Keratinocyte (primary cell): Measurements from ENCODE around the gene MDGA2. TPM values are rescaled to one million over a fixed set of nuclear protein-coding genes. Genes with fewer than 3 reads are reported as not detected.

Experiments used
- DNase-seq: peaks from one replicate; pipeline ENCODE4 v3.0.0-alpha.2; 2011; ENCODE audit warnings: low read depth, missing footprints, low spot score
- FAIRE-seq: peaks from 2 replicates; lab custom pipeline; 2011; peaks lifted over from hg19 to GRCh38; lab: Jason Lieb, UNC
- H2AFZ ChIP-seq: 2 replicates; pipeline ENCODE4 v1.6.0; 2012; ENCODE audit warnings: low read length, control low read depth, inconsistent platforms; ENCODE audit not compliant: control insufficient read depth
- H3K27ac ChIP-seq: 2 replicates; pipeline ENCODE4 v1.5.1; 2011; ENCODE audit warnings: low read length; ENCODE audit not compliant: control insufficient read depth, insufficient read depth
- H3K27me3 ChIP-seq: 3 replicates; pipeline ENCODE4 v1.6.0; 2011; ENCODE audit warnings: low read length; ENCODE audit not compliant: control insufficient read depth, insufficient read depth; ENCODE audit errors: extremely low read depth
- H3K36me3 ChIP-seq, 2 experiments: 2 replicates in 1 of 2; 3 replicates in 1 of 2; pipeline ENCODE4 v1.5.1; 2011; ENCODE audit warnings: low read length in 2 of 2, mild to moderate bottlenecking in 1 of 2; ENCODE audit not compliant: control insufficient read depth in 2 of 2, insufficient read depth in 2 of 2; ENCODE audit errors: extremely low read depth in 1 of 2
- H3K4me1 ChIP-seq: 3 replicates; pipeline ENCODE4 v1.5.1; 2011; ENCODE audit warnings: low read length; ENCODE audit not compliant: control insufficient read depth, insufficient read depth; ENCODE audit errors: extremely low read depth
- H3K4me2 ChIP-seq: 3 replicates; pipeline ENCODE4 v1.6.0; 2011; ENCODE audit warnings: low read depth, low read length; ENCODE audit not compliant: control insufficient read depth, insufficient read depth; ENCODE audit errors: extremely low read depth
- H3K4me3 ChIP-seq, 3 experiments: fragments of 200-600 bp in 1 of 3; sonication (generic) in 1 of 3; 2 replicates in 2 of 3; 3 replicates in 1 of 3; pipeline ENCODE4 v1.5.1; 2011 to 2016; ENCODE audit warnings: low read length in 3 of 3, mild to moderate bottlenecking in 3 of 3, control low read depth in 2 of 3, inconsistent platforms in 1 of 3, low read depth in 1 of 3, mixed read lengths in 1 of 3, mixed run types in 1 of 3, moderate library complexity in 1 of 3; ENCODE audit not compliant: control insufficient read depth in 2 of 3, insufficient read depth in 2 of 3; ENCODE audit errors: extremely low read depth in 1 of 3
- H3K79me2 ChIP-seq: 2 replicates; pipeline ENCODE4 v1.6.0; 2012; ENCODE audit warnings: low read length; ENCODE audit not compliant: control insufficient read depth, insufficient read depth
- H3K9ac ChIP-seq: 3 replicates; pipeline ENCODE4 v1.6.0; 2011; ENCODE audit warnings: low read length; ENCODE audit not compliant: control insufficient read depth, insufficient read depth; ENCODE audit errors: extremely low read depth
- H3K9me1 ChIP-seq: 3 replicates; pipeline ENCODE4 v1.6.0; 2011; ENCODE audit warnings: low read length; ENCODE audit not compliant: control insufficient read depth, insufficient read depth; ENCODE audit errors: extremely low read depth
- H3K9me3 ChIP-seq: 2 replicates; pipeline ENCODE4 v1.5.1; 2012; ENCODE audit warnings: low read depth, low read length; ENCODE audit not compliant: control insufficient read depth
- H4K20me1 ChIP-seq: 3 replicates; pipeline ENCODE4 v1.6.0; 2011; ENCODE audit warnings: low read length; ENCODE audit not compliant: control insufficient read depth, insufficient read depth; ENCODE audit errors: extremely low read depth
- CTCF ChIP-seq, 3 experiments: IDR thresholded peaks in 1 of 3; conservative IDR thresholded peaks in 1 of 3; optimal IDR thresholded peaks in 1 of 3; 2 replicates in 2 of 3; 3 replicates in 1 of 3; pipeline versions ENCODE3 to v1.5.1; 2011; ENCODE audit warnings: low read length in 3 of 3, mild to moderate bottlenecking in 3 of 3, moderate library complexity in 2 of 3, control low read depth in 1 of 3, inconsistent platforms in 1 of 3; ENCODE audit not compliant: insufficient read depth in 2 of 3; ENCODE audit errors: extremely low read depth in 1 of 3
- EZH2 ChIP-seq: IDR thresholded peaks from one replicate; pipeline ENCODE4 v1.6.1; 2012; ENCODE audit warnings: inconsistent platforms, mild to moderate bottlenecking, low read length, moderate library complexity
- dilution Hi-C: fragments of 300-500 bp; cut with MboI; formaldehyde crosslinking; loops from one replicate; pipeline ENCODE4 v1.7.0; 2020; ENCODE audit warnings: low sequenced_read_pairs; ENCODE audit not compliant: extremely low pct_ligation_motif_present
- polyA plus RNA-seq, 5 experiments: library from polyadenylated mRNA; depleted of rRNA in 3 of 5; stranded (reverse) in 3 of 5; stranded (forward) in 1 of 5; unstranded in 1 of 5; fragments of >200 nt; gene quantifications; 1 replicate in 1 of 5; 2 replicates in 3 of 5; 3 replicates in 1 of 5; pipeline versions ENCODE4 v1.2.1 to v1.2.3, GENCODE V29; 2011 to 2012; ENCODE audit warnings: missing spikeins in 2 of 5, low read depth in 1 of 5, low replicate concordance in 1 of 5

The MDGA2 gene
- polyA plus RNA-seq, 1 donor (not counting 4 experiments of a cell fraction or from before 2014, with no cell fraction given), result not detected

- Histone ChIP-seq H3K9me3 (no peaks in the 10 kb centered on the region), H2AFZ (no peak overlapping the region), H3K27ac (no peak overlapping the region), H3K9ac (no peak overlapping the region), H3K4me1 (no peaks in the 10 kb centered on the region), H4K20me1 (no peaks in the 10 kb centered on the region), H3K27me3 (no peaks in the 10 kb centered on the region), H3K36me3 (no peaks in the 10 kb centered on the region), H3K4me3 (no peak overlapping the region), H3K4me2 (no peak overlapping the region), H3K79me2 (no peaks in the 10 kb centered on the region), H3K9me1 (no peaks in the 10 kb centered on the region)
- FAIRE-seq (no peak), DNase-seq (no peak)
- no peak for TF ChIP-seq CTCF (optimal IDR thresholded peaks at IDR 0.05 in 1 of 3, IDR thresholded peaks at IDR 0.05 in 1 of 3, conservative IDR thresholded peaks at IDR 0.05 in 1 of 3; ENCODE audit: extremely low read depth in 1 of 3, insufficient read depth in 2 of 3, low read length in 3 of 3)
- no peak for TF ChIP-seq EZH2
- dilution Hi-C loops, result no loop called here
Measured at GRCh38 chr14:47008732-47009131, 666.7 kb downstream of the MDGA2 start.

- H4K20me1 ChIP-seq, result no peaks in the 10 kb centered on the region
- dilution Hi-C loops, result no loop called here
- no peak overlapping the region for H3K4me3 ChIP-seq
- FAIRE-seq, result no peak
- no peaks in the 10 kb centered on the region for H3K9me1 ChIP-seq
- H3K9me3 ChIP-seq, result no peaks in the 10 kb centered on the region
- no peak overlapping the region for H3K9ac ChIP-seq
- no peaks in the 10 kb centered on the region for H3K27me3 ChIP-seq
- H3K27ac ChIP-seq, result no peak overlapping the region
- no peaks in the 10 kb centered on the region for H3K4me1 ChIP-seq
- peak; percentile 17 for DNase-seq
- TF ChIP-seq CTCF (optimal IDR thresholded peaks at IDR 0.05 in 1 of 3, IDR thresholded peaks at IDR 0.05 in 1 of 3, conservative IDR thresholded peaks at IDR 0.05 in 1 of 3; ENCODE audit: extremely low read depth in 1 of 3, insufficient read depth in 2 of 3, low read length in 3 of 3), result no peak
- H3K4me2 ChIP-seq, result no peak overlapping the region
- H3K79me2 ChIP-seq, result no peaks in the 10 kb centered on the region
- H2AFZ ChIP-seq, result no peak overlapping the region
- H3K36me3 ChIP-seq, result no peaks in the 10 kb centered on the region
Measured at GRCh38 chr14:46999661-47000060, 675.7 kb downstream of the MDGA2 start.
